ENCODE data around the gene RNF150. TPM values are rescaled to one million over a fixed set of nuclear protein-coding genes. Genes with fewer than 3 reads are reported as not detected.

The RNF150 gene
- total and polyA plus RNA-seq, 2 of the 8 experiments (the other 6 are each of a cell fraction or from before 2014, with no cell fraction given): 3.4 to 4.8 TPM

DNA sequence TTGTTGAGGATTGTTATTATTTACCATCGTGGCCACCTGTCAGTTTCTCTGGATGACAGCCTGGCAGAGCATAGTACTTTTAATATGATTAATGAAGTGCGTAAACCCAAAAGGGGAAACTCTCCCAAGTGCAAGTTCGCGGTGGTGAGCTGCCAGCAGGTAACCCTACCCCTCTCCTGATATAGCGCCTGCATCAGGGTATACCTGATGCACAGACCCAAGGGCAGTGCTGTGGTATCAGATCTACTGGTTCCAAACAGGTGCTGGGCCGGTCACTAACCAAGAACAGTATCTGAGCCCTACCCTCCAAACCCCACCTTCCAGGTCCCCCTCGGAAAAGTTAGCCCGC lies 1.6 kb downstream of the RNF150 start:
- H3K4me1 ChIP-seq (replicated peaks in 1 of 4; ENCODE audit: control insufficient read depth in 3 of 4, insufficient read depth in 4 of 4, low read length in 3 of 4): peaks cover 0 to 7% (median 4%) of the 10 kb centered on the region in 4 experiments; a peak in 4 of 7 replicates
- POLR2A ChIA-PET (ENCODE audit: partially characterized antibody): interaction anchor here (1.1 kb wide), 1 partner anchor 247 kb away, joined by 3 read pairs; no protein-coding TSS in a partner anchor
- H2BK5ac ChIP-seq (ENCODE audit: low read depth, low read length): no peak overlapping the region
- peak overlapping the region; percentile 66; the same call in 1 of the 2 replicates for H2AFZ ChIP-seq (ENCODE audit: low read length)
- no peak overlapping the region for H2BK15ac ChIP-seq (ENCODE audit: low read length)
- H3K14ac ChIP-seq (ENCODE audit: insufficient read length): no peak overlapping the region
- H4K8ac ChIP-seq (ENCODE audit: extremely low read depth, insufficient read depth, low read length): no peak overlapping the region
- H3K9me3 ChIP-seq (ENCODE audit: insufficient read depth in 2 of 2, low read depth in 1 of 2, low read length in 1 of 2): no peaks in the 10 kb centered on the region
- no peak for TF ChIP-seq HDAC2 (IDR thresholded peaks at IDR 0.05; ENCODE audit: borderline replicate concordance in 1 of 2, low read depth in 2 of 2, low read length in 2 of 2)
- no peak for TF ChIP-seq KDM5A (IDR thresholded peaks at IDR 0.05; ENCODE audit: low read length)
- 0 out of 2 replicates have a peak, but pooled peaks have one; percentile 54 for TF ChIP-seq SUZ12 (IDR thresholded peaks at IDR 0.05; ENCODE audit: low read length)
- no peaks in the 10 kb centered on the region for H3K79me2 ChIP-seq (ENCODE audit: control insufficient read depth in 1 of 2, insufficient read depth in 2 of 2, low read length in 2 of 2)
- no peak overlapping the region for H3K23ac ChIP-seq (ENCODE audit: insufficient read length)
- peak overlapping the region; percentile 80 to 95 for H3K4me2 ChIP-seq (ENCODE audit: insufficient read depth in 1 of 2, low read depth in 2 of 2, low read length in 2 of 2)
- no peaks in the 10 kb centered on the region for H3K79me1 ChIP-seq (ENCODE audit: low read depth, low read length)
- H3K18ac ChIP-seq (ENCODE audit: extremely low read depth, low read length): 0 out of 2 replicates have a peak overlapping the region, but pooled peaks have one; percentile 53
- H3K56ac ChIP-seq (replicated peaks; ENCODE audit: insufficient read length, low read depth, low read length): no peak overlapping the region
- no peak for DNase-seq (ENCODE audit: low read depth in 1 of 2, low spot score in 2 of 2)
- H3K27ac ChIP-seq (ENCODE audit: low read depth, low read length): no peak overlapping the region
- H3K27me3 ChIP-seq (replicated peaks in 1 of 4; ENCODE audit: control insufficient read depth in 3 of 4, extremely low read depth in 1 of 4, insufficient read depth in 3 of 4, low read length in 3 of 4): peaks cover 0 to 16% (median 13%) of the 10 kb centered on the region in 4 experiments; a peak in 5 of 7 replicates
- no peak overlapping the region for H4K5ac ChIP-seq (ENCODE audit: insufficient read length, low read depth, low read length)
- 16% methylated on average over 8 of the region's 8 CpGs; no CpG with 5 or more reads in 1 of the 2 experiments for WGBS, 2 experiments (ENCODE audit: extremely low coverage in 1 of 2, insufficient coverage in 1 of 2, insufficient read length in 1 of 2, insufficient replicate concordance in 2 of 2, low coverage in 1 of 2, low lambda C conversion rate in 2 of 2, missing lambda C conversion rate in 1 of 2)
- peaks cover 0 to 2% of the 10 kb centered on the region in 2 experiments for H4K20me1 ChIP-seq (replicated peaks in 1 of 2; ENCODE audit: control insufficient read depth in 1 of 2, insufficient read depth in 2 of 2, low read length in 2 of 2)
- H3K4me3 ChIP-seq (ENCODE audit: extremely low read depth in 1 of 4, insufficient read depth in 2 of 4, low read depth in 3 of 4, low read length in 4 of 4): peak overlapping the region; percentile 78 to 87 (median 83)
- no peaks in the 10 kb centered on the region for H3K36me3 ChIP-seq (ENCODE audit: control insufficient read depth in 2 of 4, insufficient read depth in 4 of 4, low read length in 3 of 4)
- CTCF ChIA-PET (ENCODE audit: partially characterized antibody): interaction anchor here (0.9 to 5.3 kb wide), 6 partner anchors 9 to 272 kb away, joined by 3 to 39 read pairs (median 8); no protein-coding TSS in a partner anchor
- no peak overlapping the region; the same call in 1 of the 2 replicates for H2BK12ac ChIP-seq (ENCODE audit: low read depth, low read length)
- FAIRE-seq: no peak
- H2BK120ac ChIP-seq (replicated peaks; ENCODE audit: low read depth, low read length): no peak overlapping the region
- no peak overlapping the region for H2AK5ac ChIP-seq (ENCODE audit: low read depth, low read length)
- peaks cover 10% of the 10 kb centered on the region for H3K23me2 ChIP-seq (ENCODE audit: low read depth, low read length)
- no peak overlapping the region for H3K4ac ChIP-seq (replicated peaks; ENCODE audit: insufficient read length, low read depth, low read length)
- H4K91ac ChIP-seq (replicated peaks; ENCODE audit: insufficient read length, low read length): no peak overlapping the region
- no peak overlapping the region for H2BK20ac ChIP-seq (ENCODE audit: low read length)
- H3K9ac ChIP-seq (replicated peaks in 1 of 4; ENCODE audit: extremely low read depth in 1 of 4, low read depth in 3 of 4, low read length in 3 of 4): peak overlapping the region in 3 of 4 experiments; percentile 23 to 85 (median 68); a peak in 3 of 7 replicates

Data from H1 (cell line).